ENCODE data around the gene CPED1.

- TF ChIP-seq CTCF (conservative IDR thresholded peaks at IDR 0.05; ENCODE audit: low read length) (no peak), EZH2phosphoT487 (IDR thresholded peaks at IDR 0.05; ENCODE audit: borderline replicate concordance, low read depth, low read length) (no peak)
These were observed 12.9 kb downstream of the CPED1 start for GRCh38 chr7:121001234-121001906.

Data from OCI-LY7 (cell line).